Left renal pelvis (tissue), 4 donors: ENCODE results near the gene OCIAD2. TPM values are rescaled to one million over a fixed set of nuclear protein-coding genes. Genes with fewer than 3 reads are reported as not detected.
"Not testable (repeated sequence)": the region's sequence is repeated elsewhere in the genome, so short reads cannot be mapped to it uniquely, and the experiment has no call there.

ENCODE experiments used
- DNase-seq, 4 donors: peaks; one replicate each; pipeline ENCODE4 v3.0.0-alpha.2; 2013; ENCODE audit warnings: low read depth in 4 of 4, low spot score in 3 of 4
- polyA plus RNA-seq, 4 donors: library from polyadenylated mRNA; unstranded; fragments of 120-200 nt; gene quantifications; one replicate each; pipeline ENCODE4 v1.2.1, GENCODE V29; 2013; ENCODE audit not compliant: insufficient read length in 4 of 4

Gene OCIAD2
- polyA plus RNA-seq, 4 donors, result 68.4 to 218 (median 194) TPM

DNA sequence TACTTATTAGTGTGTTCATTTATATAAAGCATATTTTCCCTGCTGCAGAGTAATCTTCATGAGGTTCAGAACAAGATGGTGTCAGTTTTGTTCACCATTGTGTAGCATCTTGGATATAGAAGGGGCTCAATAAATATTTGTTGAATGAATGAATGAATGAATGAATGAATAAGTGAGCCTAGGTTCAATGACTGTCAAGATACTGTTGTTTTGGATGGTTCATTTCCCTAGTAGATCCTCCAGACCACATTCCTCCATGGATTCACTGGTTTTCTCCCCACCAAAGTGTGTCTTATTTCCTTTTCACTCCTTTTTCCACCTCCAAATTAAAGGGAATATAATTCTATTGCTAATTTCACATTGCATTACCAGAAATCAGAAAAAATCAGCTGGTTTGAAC lies 2.1 kb upstream of the OCIAD2 start:
- no peak for DNase-seq

DNA sequence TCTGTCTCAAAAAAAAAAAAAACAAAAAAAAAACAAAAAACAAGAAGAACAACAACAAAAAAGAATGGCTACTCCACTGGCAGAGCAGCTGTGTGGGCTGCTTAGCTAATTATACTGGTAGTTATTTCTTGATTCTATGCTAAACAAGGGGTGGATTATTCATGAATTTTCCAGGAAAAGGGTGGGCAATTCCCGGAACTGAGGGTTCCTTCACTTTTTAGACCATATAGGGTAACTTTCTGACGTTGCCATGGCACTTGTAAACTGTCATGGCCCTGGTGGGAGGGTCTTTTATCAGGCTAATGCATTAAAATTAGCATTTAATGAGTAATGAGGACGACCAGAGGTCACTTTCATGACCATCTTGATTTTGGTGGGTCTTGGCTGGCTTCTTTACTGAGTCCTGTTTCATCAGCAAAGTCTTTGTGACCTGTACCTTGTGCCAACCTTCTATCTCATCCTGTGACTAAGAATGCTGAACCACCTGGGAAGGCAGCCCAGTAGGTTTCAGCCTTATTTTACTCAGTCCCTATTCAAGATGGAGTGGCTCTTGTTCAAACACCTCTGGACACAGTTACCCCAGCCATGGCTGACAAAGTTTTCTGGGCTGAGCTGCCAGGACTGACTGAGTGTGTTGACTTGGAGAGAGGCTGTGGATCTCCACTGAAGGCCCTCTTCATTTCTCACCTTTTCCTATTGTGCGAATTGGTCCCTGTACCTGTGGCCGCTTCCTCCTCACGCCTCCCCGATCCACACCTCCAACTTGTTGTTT lies 1.3 kb upstream of the OCIAD2 start:
- no peak for DNase-seq

DNA sequence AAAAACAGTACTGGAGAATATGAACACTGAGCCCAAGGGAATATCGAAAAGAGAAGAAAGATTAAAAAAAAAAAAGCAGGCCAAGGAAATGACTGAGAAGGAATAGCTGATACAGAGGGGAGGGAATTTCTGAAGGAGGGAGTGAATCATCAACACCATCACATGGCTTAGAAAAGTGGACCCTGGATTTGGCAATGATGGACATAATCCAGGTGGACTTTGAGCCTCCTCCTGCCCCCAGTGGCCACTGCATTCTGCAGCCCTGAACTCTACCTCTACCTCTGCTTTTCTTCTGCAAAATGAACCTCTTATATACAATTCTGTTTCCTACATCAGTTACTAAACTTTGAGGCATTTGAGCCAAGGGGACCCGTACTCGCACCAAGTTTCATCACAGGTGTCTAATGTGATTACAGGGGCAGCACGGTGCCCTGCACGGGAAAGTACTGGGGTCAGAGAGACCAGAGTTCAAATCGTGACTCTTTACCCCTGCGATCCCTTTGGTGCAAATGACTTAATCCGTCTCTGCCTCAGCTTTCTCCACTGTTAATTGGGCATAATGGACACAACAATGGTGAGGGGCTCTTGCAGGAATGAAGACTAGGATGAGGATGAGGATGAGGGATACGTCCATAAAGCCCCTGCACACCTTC lies 1.1 kb downstream of the OCIAD2 start:
- DNase-seq, result no peak

DNA sequence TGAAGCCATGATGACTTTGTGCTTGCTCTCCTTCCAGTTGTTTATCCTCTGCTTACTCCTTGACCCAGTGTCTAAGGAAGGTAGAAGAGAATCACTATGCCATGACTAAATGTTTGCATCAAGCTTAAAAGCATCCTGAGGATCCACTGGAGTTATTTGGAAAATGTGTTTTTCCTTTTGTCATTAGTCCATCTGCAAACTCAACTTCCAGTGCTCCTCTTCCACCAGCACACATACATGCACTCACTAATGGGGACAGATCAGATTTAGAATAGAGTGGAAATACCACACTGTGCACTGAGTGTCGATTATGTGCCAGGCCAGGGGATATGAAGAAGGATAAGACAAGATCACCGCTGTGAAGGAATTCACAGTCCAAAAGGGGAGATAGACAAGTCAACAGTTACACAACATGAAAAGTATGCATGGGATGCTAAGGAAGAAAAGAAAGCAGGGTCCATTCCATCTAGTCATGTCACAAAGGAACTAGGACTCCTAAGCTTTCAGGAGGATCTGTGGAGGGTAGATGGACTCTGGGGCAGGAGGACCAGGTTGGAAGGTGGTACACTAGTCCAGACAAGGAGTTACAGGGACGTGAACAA lies 1.9 kb downstream of the OCIAD2 start:
- no peak for DNase-seq

DNA sequence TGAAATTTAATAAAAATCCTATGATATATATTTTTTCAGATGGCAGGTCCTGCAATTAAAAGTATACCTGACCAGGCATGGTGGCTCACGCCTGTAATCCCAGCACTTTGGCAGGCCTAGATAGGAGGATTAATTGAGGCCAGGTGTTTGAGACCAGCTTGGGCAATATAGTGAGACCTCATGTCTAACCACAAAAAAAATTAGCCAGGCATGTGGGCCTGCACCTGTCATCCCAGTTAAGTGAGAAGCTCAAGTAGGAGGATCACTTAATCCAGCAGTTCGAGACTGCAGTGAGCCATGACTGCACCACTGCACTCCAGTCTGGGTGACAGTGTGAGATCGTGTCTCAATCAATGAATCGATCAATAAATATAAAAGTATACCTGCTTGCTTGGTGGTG lies 2.5 kb downstream of the OCIAD2 start:
- DNase-seq, result no peak

DNA sequence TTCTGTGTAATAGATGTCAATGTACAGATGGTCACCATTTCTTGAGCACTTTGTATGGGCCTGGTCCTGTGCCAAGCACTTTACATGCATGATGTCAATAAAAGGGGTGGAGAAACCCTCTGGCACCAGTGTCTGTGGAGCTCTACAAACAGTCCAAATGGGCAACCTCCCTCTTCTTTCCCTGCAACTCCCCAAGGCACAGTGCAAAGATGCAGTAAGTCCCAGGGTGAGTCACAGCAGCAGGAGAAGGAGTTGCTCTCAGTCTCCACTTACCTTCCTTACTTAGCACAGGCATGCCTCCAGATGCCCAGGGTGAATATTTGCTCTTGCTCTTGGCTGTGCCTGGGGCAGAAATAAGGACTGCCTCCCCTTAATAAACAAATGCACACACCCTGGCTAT lies 4.3 kb downstream of the OCIAD2 start:
- no peak for DNase-seq

DNA sequence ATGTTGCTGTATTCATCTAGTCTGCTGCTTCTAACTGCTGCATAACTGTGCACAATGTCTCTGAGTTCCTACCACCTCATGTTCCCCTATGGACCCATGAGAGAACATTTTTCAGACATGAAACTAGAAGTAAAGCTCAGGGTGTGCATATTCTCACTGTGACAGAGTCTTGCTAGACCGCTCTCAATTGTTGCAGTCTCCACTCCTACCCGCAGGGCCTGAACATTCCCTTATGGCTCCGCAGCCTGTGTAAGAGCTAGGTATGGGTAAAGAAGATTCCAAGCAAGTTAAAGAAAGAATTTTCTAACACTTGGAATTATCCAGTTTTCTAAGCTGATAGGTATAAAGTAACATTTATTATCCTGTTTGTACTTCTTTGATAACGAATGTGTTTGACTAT lies 5.4 kb downstream of the OCIAD2 start:
- DNase-seq, result no peak

DNA sequence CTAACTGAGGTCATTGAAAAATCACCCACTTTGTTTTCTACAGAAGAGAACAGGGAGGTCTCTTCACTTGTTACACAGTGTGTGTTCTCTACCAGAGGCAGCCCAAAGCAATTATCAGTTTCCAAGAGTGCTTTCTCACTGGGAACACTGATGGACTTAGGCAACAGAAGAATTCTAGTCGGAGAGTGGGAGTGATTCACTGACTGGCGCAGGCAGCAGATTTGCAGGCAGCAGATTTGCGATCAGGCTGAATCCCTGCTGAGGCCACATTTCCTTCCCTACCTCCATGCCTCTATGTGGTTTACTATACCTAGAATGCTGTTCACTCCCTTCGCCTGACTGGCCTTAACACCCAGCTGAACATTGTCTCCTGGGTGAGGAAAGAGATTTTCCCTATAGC lies 6.6 kb downstream of the OCIAD2 start:
- DNase-seq, result no peak

DNA sequence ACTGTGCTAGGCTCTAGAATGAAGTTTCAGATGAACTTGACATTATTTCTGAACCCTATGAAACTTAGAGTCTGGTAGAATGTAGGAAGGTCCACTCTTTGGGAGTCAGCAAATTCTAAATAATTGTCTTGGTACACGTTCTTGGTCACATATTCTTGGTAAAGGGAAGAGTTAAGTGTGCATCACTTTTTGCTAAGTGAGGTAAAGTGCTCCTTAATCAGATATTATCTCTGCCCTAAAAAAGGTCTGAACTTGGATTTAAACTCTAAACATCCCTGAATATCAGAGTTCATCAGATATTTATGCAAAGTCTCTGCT lies 7.2 kb downstream of the OCIAD2 start:
- no peak for DNase-seq

DNA sequence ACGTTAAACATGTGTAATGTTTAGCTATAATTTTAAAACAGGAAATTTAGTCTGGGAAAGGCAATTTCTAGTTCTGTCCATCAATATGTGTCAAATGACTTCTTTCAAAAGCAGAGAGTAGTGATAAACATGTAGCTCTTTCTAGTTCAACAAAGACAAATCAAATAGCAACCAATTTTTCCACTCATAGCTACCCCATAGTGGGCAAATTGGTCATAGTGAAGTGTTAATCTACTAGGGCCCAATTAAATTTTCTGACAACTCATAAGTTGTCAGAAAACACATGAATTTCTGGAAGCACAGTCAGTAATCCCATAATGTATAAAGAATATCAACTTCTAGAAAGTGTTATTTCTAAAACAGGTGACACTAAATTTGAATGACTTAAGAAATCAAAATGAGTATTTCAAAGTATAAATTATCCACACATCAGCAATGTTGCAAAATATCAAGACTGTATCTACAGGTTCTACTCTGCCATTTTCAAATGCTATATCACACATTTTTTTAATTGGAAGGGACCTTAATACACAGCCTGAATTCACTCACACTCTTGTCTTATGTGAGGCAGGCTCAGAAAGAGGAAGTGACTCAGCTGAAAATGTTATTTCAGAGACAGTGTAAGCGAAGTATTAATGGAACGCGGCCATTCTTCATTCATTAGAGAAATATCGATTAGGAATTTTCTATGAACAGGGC lies 7.7 kb downstream of the OCIAD2 start:
- no peak for DNase-seq

DNA sequence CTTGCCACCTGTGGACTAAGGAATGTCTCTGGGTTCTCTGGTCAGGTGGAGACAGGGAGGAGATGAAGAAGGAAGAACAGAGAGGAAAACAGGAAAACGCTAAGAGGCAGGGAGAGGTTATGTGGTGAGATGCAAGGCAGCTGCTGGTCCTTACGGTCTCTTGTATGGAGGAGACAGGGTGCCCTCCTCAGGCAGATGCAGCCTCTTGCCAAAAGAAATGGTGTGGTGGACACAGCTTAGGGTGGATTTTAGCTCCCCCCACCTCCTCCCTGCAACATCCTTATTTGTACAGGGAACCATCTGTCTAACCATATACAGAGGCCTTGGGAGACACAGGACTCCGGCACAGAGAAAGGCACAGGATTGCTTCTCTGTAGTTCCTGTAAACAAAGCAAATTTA lies 9.7 kb downstream of the OCIAD2 start:
- DNase-seq, result no peak

DNA sequence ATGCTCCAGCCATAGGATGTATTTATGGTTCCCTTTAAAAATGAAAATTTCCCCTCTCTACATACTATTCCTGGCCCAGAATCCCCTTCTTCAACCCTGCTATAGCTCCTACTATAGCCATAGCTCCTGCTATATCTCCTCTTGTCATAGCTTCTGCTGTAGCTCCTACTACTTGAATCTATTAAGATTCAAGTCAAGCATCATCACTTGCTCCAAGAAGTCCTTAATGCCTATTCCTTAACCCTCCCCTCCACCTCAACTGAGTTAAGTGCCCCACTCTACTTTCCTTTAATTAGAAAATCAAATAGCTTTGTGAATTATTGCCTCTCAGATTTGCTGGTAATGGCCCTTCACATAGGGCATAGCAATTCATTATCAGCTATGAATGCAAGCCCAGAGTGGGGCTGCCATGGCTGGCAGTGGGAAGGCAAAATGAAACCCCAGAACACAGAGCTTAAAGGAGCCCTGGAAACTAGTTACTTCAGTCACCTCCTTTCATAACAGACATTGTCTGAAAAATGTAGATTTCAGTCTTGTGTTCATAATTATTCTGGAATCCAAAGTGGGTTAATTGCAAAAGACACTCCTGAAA lies 15.4 kb downstream of the OCIAD2 start:
- no peak for DNase-seq

DNA sequence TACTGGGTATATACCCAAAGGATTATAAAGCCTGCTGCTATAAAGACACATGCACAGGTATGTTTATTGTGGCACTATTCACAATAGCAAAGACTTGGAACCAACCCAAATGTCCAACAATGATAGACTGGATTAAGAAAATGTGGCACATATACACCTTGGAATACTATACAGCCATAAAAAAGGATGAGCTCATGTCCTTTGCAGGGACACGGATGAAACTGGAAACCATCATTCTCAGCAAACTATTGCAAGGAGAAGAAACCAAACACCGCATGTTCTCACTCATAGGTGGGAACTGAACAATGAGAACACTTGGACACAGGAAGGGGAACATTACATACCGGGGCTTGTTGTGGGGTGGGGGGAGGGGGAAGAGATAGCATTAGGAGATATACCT lies 16.8 kb downstream of the OCIAD2 start:
- DNase-seq, result not testable (repeated sequence)

DNA sequence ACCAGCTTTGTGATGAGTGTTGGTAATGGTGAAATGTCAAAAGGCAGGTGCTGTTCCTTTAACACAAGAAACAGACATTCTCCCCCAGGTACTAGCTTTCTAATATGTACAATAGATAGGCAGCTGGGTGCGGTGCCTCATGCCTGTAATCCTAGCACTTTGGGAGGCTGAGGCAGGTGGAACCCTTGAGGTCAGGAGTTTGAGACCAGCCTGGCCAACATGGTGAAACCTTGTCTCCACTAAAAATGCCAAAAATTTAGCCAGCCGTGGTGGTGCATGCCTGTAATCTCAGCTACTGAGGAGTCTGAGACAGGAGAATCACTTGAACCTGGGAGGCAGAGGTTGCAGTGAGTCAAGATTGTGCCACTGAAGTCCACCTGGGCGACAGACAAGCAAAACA lies 24.9 kb downstream of the OCIAD2 start:
- not testable (repeated sequence) for DNase-seq

DNA sequence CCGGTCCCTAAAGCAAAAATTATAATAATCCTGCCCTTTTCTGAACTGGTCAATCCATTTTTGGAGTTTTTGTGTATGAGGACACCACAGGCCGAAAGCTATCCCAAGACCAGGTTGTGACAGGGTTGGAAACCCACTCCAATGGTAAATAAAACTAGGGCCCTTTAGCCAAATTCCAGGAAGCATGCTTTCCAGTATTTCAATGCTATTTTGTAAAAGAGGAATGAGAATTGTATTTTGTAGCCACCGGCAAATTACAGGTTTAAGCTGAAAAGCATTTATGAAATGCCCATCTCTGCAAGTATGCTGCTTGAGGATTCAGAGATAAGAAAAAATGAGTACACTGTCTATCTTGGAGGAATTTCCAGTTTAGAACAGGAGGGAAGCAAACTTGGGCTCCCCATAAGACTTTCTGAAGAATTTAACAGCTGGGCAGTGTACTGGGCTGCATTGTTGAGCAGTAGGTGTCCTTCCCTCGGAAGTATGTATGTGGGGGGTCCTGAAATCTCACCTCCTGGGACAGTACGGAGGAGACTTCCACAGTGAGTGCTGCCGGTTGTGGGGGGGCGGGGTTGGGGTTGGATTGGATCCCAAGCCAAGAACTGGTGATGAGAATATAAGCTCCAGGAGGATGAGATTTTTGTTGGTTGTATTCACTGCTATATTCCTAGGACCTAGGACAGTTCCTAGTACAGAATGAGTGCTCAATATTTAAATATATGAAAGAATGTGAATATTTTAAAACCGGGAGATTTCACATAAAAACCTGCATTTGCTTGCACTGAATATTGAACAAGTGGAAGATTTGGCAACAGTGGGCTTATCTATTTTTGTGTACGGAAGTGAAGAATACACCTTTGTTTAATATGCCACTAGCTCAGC lies 26.8 kb downstream of the OCIAD2 start:
- DNase-seq, result no peak

DNA sequence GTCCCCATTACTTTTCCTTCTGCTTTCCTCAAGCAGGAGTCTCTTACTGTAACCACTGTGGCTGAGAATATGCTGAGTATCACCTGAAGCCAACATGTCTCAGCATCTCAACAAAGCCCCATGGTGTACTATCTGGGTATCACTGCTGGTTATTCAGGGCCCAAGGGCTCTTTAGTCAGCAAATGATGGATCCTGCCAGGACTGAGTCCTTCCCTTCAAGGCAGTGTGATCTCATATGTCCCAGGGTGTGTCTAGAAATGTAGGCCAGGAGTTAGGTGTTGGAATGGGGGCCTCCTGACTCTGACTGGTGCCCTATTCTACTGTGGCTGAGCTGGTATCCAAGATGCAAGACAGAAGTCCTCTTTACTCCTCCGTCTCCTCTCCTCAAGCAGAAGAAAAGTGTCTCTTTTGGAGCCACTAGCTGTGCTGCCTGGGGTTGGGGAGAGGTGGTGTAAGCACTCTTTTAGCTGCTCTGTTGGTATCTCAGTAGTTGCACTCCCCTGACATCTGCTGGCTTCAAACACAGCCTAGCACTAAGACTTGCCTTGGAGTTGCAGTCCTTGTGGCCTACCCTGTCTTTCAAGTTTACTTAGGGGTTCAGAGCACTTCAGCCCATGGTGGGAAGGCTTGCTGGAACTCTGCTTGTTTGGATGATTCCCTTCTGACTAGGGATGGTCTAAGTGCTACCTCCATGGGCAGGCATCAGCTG lies 28.6 kb downstream of the OCIAD2 start:
- no peak for DNase-seq

DNA sequence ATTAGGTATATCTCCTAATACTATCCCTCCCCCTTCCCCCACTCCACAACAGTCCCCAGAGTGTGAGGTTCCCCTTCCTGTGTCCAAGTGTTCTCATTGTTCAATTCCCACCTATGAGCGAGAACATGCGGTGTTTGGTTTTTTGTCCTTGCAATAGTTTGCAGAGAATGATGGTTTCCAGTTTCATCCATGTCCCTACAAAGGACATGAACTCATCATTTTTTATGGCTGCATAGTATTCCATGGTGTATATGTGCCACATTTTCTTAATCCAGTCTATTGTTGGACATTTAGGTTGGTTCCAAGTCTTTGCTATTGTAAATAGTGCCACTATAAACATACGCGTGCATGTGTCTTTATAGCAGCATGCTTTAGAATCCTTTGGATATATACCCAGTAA lies 41.9 kb downstream of the OCIAD2 start:
- not testable (repeated sequence) for DNase-seq

DNA sequence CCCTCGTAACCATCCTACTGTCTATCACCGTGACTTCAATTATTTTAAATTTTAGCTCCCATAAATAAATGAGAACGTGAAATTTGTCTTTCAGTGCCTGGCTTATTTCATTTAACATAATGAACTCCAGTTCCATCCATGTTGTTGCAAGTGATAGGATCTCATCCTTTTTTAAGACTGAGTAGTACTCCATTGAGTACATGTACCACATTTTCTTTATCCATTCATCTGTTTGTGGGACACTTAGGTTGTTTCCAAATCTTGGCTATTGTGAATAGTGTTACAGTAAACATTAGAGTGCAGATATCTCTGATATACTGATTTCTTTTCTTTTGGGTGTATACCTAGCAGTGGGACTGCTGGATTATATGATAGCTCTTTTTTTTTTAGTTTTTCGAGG lies 42.8 kb downstream of the OCIAD2 start:
- no peak for DNase-seq

DNA sequence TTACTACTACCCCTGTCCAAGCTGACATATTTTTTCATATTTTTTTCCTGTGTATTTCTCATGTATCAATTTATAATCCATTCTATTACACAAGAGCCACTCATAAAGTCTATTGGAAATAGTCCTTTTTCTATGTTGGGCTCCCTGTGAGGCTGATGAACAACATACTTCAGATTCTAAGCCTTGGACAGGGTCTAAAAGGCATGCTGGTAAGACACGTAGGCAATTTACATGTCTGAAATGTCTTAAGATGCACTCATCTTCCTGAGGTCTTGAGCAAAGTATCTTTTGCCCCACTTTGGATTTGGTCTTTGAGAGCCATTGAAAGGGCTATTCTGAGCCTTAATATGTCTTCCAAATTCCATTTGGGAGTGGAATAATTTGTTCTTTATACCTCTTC lies 43.9 kb downstream of the OCIAD2 start:
- DNase-seq, result no peak

DNA sequence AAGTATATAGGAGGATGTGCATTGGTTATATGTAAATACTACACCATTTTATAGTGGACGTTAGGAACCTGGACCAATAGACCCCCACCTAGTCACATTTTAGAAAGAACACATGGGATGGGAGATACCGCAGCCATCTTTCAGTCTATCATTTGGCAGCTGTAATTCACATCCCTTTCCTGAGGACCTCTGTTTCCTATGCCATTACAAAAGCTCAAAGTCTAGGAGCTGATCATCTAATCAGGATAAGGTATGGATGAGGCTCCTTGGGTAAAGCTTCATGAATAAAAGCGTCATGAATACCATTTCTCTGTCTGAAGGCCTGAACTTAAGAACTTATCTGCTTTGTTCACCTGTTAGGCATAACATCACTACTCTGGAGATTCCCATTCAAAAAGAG lies 44.5 kb downstream of the OCIAD2 start:
- DNase-seq, result no peak
